ENCODE measurements around the gene CD58.
A peak's percentile ranks its signal among the peaks of the same experiment; 100 is the strongest.

The CD58 gene

DNA sequence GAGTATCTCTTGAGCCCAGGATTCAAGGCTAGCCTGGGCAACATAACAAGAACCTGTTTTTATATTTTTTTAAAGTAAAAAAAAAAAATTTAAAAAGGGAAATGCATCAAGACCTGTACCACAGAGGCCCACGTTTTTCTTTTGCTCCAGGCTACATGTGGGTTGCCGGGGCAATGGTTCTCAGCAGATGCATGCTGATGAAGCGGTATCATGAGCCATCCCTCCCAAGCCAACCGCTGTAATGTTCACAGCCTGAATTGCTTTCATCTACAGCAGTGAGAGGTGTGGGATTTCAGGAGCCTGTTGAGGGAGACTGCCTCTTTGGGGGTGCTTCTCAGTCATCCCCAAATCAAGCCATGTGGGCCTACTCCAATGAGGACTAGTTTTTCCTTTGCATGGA lies 60.5 kb downstream of the CD58 start:
- DNase-seq: no peak

DNA sequence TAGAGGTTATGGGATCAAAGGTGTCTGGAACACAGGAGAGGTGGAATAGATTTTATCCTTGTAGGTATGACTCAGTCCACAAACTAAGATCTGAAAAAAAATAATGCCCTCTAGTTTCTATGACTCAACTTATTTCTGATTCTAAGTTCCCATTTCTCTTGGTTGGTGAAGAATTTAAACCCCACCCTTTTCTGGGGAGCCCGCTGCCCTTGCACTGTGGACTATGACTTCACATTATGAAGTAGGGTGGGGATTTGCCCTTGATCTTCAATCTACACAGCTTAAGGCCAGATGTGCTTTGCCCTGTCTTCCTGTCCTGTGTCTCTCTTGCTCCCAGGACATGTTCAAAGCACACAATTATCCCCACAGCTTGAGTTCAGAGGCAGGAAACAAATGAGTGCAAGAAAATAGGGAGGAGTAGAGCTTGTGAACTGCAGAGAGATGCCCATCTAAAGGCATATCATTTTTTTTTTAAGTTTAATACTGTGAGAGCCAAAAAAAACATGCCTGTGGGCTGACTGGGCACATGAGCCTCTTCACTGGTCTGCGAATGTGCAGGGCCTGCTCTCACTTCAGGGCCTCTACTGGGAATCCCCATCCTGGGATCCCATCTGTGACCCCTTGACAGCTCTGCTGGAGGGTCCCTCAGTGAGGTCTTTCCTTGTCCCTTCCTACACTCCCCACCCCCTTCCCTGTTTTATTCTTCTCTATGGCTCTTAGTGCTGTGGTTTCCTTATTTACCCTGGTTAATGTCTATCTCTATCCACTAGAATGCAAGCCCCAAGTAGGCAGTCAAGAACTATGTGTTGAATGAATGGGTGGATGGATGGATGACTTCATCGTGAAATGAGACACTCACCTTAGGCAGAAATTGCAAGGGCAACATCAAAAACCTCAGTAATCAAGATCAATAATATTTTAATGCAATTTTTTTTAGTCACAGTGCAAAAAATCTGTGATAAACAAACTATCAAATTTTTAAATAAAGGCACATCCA lies 61.5 kb downstream of the CD58 start:
- no peak for DNase-seq

GRCh38 chr1:116508085-116508983 lies 62.5 kb downstream of the CD58 start:
- no peak for DNase-seq

- DNase-seq: no peak
Measured at GRCh38 chr1:116507631-116508030, 63.2 kb downstream of the CD58 start.

DNA sequence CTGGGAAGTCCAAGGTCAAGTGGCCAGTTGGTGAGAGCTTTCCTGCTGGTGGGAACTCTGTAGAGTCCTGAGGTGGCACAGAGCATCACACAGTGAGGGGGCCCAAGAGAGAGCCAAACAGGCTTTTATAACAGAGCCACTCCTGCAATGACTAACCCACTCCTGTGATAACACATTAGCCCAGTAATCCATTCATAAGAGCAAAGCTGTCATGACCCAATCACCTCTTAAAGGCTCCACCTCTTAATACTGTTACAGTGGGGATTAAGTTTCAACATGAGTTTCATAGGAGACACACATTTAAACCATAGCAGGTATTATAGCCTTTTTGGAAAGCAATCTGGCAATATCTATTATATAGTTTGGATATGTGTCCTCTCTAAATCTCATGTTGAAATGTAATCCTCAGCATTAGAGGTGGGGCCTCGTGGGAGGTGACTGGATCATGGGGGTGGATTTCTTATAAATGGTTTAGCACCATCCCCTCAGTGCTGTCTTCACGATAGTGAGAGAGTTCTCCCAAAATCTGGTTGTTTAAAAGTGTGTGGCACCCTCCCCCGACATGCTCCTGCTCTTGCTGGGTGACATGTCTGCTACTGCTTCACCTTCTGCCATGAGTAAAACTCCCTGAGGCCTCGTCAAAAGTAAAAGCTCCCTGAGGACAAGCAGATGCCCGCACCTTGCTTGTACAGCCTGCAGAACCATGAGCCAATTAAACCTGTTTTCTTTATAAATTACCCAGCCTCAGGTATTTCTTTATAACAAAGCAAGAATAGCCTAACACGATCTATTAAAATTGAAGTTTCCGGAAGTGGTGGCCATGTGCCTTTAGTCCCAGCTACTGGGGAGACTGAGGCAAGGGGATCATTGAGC lies 64.5 kb downstream of the CD58 start:
- peak in 2 of 56 donors; percentile 15 to 25 for DNase-seq

DNA sequence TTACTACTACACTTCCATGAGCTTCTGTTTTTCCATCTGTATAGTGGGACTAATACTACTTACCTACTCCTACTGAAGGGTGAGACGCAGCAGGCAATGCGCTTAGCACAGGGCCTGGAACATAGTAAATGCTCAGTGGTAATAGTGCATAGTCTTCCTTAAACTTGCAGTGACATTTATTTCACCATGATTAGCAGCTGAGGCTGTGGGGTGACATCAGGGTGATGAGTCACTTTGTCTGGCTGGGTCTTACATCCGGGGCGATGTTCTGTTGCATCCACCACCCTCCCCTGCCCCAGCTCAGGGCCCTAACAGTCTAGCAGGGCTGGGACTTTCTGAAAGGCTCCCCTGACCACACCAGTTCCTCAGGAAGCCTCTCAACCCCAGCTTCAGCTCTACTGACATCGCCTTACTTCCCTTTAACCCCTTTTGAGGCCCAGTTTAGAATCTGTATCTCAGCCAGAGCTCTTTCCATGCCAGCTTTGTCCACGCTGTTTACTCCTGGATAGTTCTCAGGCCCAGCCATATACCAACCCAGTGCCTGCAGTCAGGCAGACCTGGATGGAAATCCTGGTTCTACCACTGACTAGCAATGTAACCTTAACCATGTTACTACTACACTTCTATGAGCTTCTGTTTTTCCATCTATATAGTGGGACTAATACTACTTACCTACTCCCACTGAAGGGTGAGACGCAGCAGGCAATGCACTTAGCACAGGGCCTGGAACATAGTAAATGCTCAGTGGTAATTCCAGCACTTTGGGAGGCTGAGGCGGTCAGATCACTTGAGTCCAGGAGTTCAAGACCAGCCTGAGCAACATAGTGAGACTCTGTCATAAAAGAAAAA lies 66.3 kb downstream of the CD58 start:
- peak in 25 of 56 donors; percentile 15 to 62 (median 33) for DNase-seq

GRCh38 chr1:116503546-116504307 lies 67.1 kb downstream of the CD58 start:
- no peak for DNase-seq

DNA sequence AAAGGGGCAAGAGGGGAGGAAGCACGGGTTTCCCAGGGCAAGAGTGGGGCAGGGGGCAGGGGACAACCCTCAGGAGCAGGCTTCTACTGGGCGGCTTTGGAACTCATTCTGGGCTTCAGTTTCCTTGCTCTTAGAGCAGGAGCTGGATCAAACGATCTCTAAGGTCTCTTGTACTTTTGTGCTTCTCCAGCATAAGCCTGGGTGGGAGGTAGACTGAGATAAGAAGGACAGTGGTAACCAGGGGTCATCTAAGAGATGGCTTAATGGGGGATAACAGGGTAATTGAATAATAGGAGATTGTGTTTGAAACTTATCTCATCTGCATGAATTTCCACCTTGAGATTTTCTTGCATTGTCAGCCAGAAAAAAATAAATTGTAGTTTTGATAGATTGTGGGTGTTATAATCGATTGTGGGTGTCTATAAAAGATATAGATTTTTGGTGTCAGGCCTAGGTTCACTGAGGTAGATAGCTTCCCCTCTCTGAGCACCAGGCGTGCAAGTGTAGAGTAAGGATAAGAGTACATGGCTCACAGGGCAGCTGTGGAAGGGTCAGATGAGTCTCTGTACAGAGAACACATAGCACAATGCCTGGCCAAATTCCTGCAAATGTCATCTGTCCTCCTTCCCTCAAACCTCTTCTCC lies 68.0 kb downstream of the CD58 start:
- DNase-seq: no peak

DNA sequence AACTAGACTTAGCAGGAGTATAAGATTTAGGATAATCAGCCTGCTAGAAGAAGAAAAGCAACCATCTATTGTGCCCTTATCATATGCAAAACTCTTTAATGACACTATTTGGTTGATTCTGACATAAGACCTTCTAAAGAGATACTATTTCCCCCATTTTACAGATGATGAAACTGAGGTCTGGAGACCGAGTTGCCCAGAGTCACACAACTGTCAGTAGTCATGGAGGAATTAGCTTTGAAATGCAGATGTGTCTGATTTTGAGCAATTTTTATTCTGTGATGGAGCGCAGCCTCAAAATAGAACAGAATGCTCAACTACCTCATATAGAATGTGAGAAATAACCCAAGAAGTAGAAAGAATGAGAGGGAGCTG lies 69.0 kb downstream of the CD58 start:
- no peak for DNase-seq

GRCh38 chr1:116501125-116501869 lies 69.5 kb downstream of the CD58 start:
- DNase-seq: no peak

DNA sequence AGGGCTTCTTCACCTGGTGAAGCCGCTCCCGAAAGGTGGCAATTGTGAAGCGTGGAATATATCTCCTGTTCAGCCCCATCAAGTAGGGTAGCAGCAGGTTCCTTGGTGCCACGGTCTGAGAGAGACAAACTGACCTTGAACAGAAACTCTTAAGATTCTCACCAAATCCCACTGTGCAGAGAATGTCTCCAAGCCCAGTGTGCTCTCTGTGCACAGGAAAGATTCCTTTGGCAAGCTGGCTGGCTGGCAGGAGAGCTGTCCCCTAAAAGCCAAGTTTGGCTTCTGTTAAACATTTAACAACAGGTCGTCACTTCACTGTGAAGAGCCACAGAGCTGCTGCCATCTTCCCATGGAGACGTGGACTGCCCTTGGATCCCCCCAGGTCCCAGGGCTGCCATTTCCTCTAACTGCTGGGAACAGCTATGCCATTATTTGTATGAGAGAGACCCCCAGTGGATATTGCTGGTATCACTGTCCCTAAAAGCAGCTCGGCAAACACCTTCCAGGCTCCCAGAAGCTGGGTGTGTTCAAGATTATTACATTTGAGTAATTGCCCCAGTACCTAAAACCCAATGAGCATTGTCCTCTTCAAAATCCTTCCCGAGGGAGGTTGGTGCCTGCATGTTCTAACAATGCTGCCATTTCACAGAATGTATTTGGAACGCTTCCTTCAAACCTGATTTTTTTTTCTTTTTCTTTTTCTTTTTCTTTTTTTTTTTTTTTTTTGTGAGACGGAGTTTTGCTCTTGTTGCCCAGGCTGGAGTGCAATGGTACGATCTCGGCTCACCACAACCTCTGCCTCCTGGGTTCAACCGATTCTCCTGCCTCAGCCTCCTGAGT lies 71.8 kb downstream of the CD58 start:
- peak in 47 of 56 donors; percentile 13 to 81 (median 49) for DNase-seq

- no peak for DNase-seq
Measured at GRCh38 chr1:116497656-116498055, 73.2 kb downstream of the CD58 start.

DNA sequence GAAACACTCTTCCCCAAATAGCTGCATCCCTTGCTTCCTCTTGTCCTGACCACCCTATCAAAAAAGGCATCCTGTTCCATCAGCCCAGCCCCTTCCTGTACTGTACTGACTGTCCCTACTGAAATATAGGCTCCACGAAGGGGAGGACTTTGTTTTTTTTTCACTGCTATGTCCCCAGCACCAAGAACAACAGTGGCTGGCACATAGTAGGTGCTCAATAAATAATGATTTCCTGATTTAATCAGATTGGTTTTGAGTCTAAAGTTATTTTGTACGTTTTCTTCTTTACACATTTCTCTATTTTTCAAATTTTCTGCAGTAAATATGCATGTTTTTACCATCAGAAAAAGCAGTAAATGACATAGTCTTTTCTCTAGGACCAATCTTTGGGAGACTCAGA lies 73.9 kb downstream of the CD58 start:
- no peak for DNase-seq

DNA sequence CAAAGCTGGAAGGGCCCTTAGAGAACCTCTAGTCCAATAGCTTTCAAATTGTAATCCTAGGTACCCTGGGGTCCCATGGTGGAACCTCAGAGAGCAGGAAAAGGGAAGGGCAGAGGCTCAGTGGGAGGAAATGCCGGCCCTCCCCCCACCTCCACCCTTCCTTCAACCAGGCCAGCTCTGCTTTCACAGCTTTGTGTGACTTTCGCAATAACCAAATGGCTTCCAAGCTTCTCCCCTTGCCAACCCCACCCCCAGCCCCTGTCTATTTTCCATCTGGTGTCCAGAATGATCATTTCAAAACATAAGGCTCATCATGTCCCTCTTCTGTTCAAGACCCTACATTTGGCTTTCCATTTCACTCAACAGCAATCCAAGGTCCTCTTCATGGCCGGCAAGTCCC lies 74.4 kb downstream of the CD58 start:
- DNase-seq: no peak

DNA sequence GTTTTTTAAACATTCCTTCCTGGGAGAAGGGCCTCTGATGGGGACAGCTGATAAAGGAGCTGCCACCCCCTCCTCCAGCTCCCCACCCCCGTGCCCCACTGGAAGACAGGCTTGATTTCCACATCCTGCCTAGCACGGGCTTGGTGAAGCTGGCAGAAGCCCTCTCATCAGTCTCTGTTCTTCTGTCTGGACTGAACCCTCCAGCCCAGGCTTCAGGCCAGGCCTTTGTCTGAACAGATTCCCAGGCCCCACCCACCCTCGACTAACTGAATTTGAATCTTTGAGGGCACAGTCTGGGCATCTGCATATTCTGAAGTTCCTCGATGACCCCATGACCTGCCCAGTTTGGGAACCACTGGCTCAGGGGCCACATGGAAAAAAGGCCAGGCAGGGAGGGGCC lies 75.3 kb downstream of the CD58 start:
- DNase-seq: no peak

DNA sequence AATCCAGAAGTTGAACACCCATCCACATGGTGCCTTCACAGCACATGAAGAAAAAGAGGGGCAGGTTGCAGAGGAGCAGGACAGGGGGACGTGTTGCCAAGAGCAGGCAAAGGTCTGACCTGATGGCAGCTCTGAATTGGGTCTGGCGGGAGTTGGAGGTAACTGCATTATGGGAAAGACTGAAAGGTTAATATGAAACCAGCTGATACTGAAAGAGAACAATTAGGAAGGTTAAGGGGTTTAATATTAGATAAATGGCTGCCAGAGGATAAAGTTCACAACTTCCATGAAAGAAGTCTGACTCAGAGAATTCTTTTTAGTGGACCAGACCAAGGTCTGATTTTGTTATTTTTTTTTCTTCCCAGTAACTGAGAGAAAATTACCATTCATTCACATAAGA lies 76.1 kb downstream of the CD58 start:
- no peak for DNase-seq

DNA sequence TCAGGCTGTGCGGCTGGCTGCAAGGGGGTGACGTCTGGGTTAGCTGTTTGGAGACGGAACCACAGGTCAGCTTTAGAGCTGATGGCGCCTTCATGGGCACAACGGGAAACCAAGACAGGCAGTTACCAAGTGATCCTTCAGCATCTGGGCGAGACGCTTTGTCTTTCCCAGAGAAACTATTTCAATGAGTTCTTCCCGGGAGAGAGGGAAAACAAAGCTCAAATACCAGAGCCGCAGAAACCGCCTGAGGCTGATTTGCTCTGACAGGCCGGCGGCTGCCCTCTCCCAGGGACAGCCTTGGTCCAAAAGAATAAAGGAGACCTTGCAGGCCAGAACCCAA lies 76.5 kb downstream of the CD58 start:
- DNase-seq: no peak
